SK-N-SH treated with all-trans-retinoic acid at 6 μM for 48 hours (cell line): Measurements from ENCODE around the gene DHRS13.

ENCODE experiments used
- ARNTL ChIP-seq: fragments of 450-650 bp; formaldehyde crosslinking; IDR thresholded peaks from 2 replicates; pipeline ENCODE4 v1.5.0; 2020; ENCODE audit warnings: low read depth, mild to moderate bottlenecking, moderate library complexity, borderline replicate concordance
- CREB5 ChIP-seq: fragments of 250-450 bp; sonication (Bioruptor Pico); IDR thresholded peaks from 2 replicates; pipeline ENCODE4 v1.5.1; 2020; ENCODE audit warnings: low read depth, mild to moderate bottlenecking, moderate library complexity
- GLIS3 ChIP-seq: fragments of 250-450 bp; sonication (Bioruptor Pico); IDR thresholded peaks from 2 replicates; pipeline ENCODE4 v1.5.0; 2020; ENCODE audit warnings: mild to moderate bottlenecking, moderate library complexity
- OSR1 ChIP-seq: fragments of 250-450 bp; sonication (Bioruptor Pico); IDR thresholded peaks from 2 replicates; pipeline ENCODE4 v1.8.0; 2022; ENCODE audit warnings: moderate library complexity, mild to moderate bottlenecking, inconsistent platforms
- PATZ1 ChIP-seq: fragments of 250-450 bp; sonication (Bioruptor Pico); IDR thresholded peaks from 2 replicates; pipeline ENCODE4 v1.8.0; 2020; ENCODE audit warnings: mild to moderate bottlenecking, moderate library complexity, borderline replicate concordance
- RARB ChIP-seq: fragments of 250-450 bp; sonication (Bioruptor Pico); IDR thresholded peaks from 2 replicates; pipeline ENCODE4 v1.8.0; 2021; ENCODE audit warnings: mild to moderate bottlenecking, moderate library complexity
- ZFP30 ChIP-seq: fragments of 450-650 bp; formaldehyde crosslinking; IDR thresholded peaks from 2 replicates; pipeline ENCODE4 v1.5.0; 2022; ENCODE audit warnings: mild to moderate bottlenecking, moderate library complexity
- ZNF565 ChIP-seq: fragments of 450-650 bp; formaldehyde crosslinking; conservative IDR thresholded peaks from 2 replicates; pipeline ENCODE4 v1.5.0; 2020; ENCODE audit warnings: low read depth, mild to moderate bottlenecking, moderate library complexity

GRCh38 chr17:28911411-28912045, 8.6 kb upstream of the DHRS13 start:
- TF ChIP-seq PATZ1 (no peak), CREB5 (CRISPR knock-in tag) (no peak), RARB (CRISPR knock-in tag) (no peak), ARNTL (CRISPR knock-in tag) (no peak), GLIS3 (CRISPR knock-in tag) (no peak), ZNF565 (no peak), OSR1 (no peak), ZFP30 (CRISPR knock-in tag) (no peak)
